Activated CD8-positive, alpha-beta memory T cell treated with anti-CD3 and anti-CD28 coated beads, Interleukin-2, amount 50 U/mL, for 24 hours (primary cell): ENCODE results near the gene SCGN.

Experiments
- DNase-seq: peaks from one replicate; pipeline ENCODE4 v3.0.0-alpha.2; 2020; ENCODE audit errors: extremely low read depth

The SCGN gene

DNA sequence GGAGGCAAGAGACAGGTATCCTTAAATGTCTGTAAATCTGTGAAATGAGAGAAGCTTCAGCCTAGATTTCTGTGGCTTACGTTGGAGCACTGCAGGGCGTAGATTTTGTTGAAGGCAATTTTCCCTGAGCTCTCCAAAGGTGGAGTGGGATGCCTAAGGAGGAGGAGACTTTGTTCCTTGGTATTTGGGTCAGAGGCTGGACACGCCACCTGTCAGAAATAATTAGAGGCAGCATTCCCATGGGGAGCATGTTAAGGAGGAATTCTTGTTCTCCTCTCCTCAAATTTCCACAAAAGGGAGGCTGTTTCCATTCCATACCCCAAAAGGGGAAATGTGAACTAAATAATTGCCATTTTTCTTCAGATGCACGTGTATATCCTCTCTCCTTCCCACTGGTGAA is 11.1 kb upstream of the SCGN start:
- no peak for DNase-seq

DNA sequence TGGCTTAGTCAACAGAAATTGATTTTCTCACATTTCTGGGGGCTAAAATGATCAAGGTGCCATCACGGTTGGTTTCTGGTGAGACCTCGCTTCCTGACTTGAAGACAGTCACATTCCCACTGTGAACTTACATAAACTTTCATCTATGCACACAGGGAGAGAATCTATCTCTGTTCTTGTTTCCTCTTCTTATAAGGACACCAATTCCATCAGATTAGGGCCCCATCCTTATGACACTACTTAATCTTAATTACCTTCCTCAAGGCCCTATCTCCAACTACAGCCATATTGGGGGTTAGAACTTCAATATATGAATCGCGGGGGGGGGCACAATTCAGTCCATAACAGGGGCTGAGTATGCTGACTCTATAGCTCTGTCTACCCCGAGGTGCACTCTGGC is 10.6 kb upstream of the SCGN start:
- no peak for DNase-seq

DNA sequence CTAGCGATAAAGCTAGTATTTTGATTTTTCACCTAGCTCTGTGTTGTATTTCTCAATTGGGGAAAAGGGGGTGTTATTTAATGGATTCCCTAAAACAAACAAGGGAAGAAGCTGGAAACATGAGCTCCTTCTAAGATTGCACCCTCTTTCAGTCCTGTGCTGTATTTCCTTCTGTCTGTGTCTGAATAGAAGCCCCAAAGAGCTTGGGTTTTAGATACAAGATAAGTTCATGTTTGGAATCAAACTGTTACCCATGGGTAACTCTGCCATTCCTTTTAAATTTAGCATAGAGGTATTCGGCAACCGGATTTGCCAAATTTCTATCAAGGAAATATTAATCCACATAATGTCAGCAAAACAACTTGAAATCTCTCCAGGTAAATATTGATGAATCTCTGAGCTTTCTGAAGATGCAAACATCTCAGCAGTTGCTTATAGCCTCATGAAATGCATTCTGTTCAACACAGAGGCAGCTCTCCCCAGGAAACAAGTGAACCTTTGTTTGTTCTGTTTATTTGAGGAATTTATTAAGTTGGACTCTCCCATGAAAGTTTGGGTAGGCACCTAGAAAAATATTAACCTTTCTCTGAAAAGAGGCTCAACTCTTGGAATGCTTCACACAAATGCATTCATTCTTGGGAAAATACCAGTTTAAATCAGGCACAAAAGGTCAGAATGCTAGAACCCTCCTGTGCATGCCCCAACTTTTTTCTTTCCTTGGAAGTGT is 9.9 kb upstream of the SCGN start:
- no peak for DNase-seq

DNA sequence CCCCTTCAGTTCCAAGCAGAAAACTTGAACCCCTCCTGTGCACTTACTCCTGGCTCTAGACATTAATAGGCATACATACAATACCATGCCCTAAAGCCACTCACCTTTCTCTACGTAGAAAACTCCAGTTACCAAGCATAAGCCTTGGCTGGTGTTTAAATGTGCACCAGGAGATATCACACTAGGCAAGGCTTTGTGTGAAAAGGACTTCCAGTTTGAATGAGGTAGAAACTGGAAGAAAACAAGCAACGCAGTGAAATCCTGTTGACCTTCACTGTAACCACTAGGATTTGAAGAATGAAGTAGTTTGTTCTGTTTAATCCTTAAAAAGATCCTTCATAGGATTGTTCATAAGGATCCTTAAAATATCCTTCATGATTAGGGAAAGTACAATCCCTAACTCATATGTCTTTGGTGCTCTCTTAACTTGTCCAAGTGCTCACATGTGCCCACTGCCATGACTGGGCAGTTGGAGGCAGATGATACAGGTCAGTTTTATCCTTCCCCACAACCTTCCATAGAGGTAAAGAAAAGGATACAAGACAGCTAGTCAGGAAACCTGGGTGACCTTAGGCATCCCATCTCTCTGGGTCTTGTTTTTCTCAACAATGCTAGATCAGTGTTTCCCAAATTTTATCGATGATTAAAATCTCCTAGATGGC is 9.2 kb upstream of the SCGN start:
- no peak for DNase-seq

DNA sequence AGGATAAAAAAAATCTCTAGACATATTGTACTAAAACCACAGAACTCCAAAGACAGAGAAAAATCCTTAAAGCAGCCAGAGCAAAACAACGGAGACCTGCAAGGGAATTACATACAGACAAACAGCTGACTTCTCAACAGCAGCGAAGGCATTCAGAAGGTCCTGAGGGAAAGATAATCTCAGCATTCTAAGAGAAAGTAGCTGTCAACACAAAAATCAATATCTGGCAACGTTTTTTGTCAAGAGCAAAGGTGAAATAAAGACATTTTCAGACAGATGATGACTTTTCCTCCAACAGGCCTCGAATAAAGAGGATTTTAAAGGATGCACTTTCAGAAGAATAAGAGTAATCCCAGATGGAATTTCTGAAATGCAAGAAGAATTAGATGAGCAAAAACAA is 6.1 kb upstream of the SCGN start:
- no peak for DNase-seq

DNA sequence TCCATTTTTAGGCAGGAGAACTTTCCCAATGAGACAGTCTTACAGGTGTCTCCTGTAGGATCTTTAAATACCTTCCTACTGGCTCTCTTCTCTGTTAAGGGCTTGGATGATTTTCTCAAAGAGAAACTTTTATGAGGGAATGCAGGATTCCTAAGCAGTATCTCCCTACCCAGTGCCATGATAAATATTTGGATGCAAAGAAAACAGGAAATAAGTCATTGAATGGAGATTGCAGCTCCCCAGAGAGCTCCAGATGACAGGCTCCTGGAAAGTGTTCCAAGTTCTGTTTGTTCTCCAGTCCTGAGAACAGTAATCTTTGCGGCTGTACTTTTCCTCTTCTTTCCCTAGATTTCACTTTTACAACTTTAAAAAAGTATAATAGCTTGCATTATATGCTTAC is 2.4 kb upstream of the SCGN start:
- no peak for DNase-seq

DNA sequence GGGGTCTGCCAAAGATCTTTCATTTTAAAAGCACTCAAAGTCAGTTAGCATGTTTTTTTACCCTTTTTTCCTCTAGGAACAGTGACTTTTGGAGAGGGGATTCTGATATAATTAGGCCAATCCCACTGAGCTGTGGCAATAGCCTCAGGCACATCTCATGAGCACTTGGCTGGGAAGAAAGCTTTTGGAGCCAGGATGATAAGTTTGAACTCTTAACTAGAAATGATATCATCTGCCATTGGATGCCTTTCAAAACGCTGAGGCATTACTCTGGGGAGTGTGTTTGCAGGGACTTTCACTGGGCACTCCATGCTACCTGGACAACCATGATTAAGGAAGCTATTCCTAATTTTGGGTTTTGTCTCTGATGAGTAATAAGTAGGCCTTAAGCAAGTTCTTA is 3.7 kb downstream of the SCGN start:
- no peak for DNase-seq

DNA sequence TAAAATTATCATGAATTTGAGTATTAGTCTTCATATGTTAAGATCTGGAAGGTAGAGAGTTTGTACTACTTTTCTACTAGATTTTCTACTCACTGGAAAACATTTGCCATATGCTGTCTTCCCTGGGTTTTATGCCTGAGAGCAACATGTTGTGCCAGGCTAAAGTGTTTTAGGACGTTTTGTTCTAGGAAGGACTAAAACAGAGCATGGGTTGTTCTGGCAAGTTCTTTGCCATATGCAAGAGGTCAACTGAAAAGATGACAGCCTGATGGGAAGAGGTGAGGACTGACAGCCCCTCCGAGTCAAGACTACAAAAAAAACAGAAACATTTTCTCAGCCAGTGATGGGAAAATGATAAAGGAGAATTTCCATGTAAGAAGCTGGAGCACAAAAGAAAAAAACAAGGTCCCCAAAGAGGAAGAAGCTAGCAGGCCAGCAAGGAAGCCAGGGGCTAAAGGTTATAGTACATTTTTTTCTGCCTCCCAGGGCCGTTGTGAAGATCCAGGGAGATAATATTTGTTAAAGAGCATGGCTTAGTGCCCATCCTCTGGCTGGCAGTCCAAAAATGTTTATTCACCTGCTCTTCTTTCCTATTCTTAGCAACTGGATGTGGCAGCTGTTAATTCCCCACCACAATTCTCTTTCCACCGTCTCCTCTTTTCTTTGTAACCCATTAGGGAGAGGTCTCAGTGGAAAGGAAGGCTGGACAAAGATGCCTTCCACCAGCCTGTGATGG is 7.8 kb downstream of the SCGN start:
- no peak for DNase-seq

DNA sequence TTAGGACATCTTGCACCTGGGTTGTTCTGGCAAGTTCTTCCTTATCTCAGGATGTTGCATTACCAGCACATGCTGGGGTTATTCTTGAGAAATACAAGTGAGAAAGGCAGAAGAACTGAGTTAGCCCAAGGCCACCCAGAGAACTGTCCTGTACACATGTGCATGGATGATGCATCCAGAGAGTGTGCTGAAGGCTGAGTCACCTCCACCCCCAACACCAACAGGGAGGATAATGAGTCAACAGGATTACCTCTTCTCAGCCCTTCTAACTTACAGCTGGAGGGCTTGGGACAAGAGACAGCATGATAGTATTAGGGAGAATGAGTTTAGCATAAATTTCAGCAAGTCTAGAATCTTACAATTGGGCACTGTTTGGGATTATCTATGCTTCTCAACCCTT is 8.5 kb downstream of the SCGN start:
- no peak for DNase-seq

DNA sequence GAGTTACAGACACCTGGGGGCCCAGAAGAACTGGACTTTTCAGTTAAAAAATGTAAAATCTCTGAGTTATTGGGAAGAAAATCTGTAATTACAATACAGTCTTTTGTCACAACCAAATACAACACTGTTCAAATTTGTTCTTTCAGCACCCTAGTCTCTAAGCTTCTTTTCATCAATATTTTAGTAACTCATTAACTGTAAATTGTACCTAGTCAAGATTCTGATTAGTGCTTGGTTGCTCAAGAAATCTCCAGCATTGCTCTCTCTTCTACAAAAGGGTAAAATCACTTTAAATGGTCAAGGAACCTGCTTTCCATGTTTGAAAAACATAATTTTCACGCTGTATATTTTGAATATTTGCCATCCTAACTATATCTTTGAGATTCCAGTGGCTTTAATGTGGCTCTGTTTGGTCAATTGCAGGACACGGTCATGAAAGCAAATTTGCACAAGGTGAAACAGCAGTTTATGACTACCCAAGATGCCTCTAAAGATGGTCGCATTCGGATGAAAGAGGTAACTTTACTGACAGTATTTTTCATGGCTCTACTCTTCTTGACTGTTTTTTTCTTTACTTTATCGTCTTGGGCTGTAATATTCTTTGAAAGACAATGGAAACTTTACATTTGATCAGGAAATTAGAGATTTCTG is 9.2 kb downstream of the SCGN start:
- no peak for DNase-seq

DNA sequence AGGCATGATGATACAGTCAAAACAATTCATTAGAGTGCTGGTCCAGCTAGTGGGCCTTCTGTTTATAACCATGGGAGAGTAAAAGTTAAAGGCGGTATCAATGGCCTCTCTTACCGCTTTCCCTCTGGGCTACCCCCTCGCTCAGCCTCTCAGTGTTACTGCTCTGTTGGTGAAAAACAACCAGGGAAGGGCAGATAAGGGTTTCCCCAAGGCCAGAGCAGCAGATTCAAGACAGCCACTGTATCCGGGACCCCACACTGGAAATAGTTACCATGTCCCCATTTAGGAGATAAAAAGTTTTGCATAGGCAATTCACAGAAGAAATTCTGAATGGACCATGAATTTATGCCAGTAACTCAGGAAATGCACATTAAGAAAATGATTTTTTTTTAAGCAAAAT is 13.4 kb downstream of the SCGN start:
- no peak for DNase-seq

DNA sequence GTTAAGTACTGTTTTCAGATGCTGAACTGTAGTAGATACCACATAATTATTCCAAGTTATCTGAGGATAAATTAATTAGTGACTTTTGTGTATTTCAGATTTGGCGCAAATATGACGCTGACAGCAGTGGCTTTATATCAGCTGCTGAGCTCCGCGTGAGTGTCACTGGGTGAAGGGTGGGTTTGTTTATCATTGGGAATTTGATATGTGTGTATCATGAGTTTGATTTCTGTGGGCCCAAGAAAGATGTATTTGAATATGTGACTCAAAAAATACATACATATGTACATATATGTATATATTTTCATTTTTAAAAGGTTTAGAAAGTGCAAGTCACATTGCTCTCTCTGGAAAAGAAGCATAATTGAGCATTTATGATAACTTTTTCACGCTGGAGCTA is 17.4 kb downstream of the SCGN start:
- no peak for DNase-seq

DNA sequence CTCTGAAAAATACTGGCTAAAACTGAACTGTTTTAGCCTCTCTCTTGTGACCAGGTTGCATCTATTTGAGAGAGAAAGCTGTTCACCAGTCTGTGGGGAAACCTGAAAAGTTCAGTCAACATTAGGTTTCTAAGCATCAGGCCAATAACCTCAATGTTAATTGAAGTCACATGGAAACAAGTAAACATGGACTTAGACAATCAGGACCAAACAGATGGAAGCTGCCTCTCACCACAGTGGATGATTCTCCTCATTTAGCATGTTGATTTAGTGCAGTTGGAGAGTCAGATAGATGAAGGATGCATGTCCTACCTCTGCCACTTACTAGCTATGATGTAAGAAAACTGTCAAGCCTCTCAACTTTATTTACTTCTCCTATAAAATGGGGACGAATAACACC is 18.2 kb downstream of the SCGN start:
- no peak for DNase-seq

DNA sequence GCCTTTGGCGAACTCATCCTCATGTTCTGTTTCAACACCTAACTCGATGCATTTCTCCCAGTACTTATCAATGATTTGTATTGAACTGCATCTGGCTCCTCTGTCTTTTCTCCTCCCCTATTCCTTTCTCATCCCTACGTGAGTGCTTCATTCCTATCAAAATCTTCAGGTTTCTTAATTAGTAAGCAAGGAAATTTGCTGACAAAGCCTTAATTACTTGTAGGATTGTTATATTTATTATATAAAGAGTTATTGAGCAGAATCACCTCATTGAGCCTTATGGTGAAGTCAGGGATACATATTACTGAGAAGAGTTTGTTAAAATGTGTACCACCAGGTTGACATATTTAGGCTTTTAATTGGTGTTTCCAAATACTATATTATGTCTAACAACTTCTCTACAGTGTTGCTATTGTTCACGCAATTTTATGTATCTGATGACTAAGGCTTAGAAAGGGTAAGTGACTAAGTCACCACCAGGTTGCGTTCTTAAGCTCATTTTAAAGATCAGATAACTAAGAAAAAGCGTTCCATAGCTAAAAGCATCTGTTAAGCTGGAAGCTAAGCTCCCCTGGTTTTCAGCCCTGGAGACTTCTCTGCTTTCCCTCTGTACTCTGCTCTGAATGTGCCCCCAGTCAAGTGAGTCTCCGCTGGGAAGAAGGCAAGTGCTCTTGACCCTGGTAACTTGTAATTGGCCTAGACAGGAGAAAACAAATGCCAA is 18.9 kb downstream of the SCGN start:
- DNase-seq: no peak

DNA sequence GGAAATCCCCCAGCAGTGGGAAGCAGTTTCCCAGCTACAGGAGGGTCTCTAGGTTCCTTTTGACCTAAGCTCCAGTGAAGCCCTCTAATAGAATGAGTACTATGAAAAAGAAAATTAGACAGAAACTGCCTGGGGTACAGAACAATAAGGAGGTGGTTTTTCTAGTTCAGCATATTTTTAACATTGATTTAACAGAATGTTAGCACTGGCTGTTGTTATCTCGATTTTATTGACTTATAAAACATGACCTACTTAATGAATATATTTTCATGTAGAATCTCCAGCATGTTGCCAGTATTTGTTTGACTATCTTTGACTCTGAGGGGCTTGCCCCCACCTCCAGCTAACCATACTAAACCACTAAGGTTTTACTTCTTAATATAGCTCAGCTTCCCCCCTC is 19.6 kb downstream of the SCGN start:
- DNase-seq: no peak

DNA sequence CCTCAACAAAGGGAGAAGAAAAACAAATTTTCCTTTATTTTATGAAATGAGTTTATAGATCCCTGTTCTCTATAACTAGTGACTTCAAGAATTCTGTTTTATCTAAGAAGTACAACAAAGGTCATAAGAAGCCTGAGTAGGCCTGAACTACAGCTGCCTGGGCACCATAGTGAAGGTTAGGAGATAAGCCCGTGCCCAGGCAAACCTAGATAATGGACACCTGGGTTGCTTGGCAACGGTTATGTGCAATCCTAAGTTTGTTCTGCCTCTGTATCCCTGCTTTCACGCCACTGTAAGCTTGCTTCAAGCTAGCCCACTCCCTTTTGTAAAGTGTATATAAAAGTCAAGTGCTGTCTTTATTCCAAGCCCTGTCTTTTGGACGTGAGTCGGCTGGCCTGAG is 23.2 kb downstream of the SCGN start:
- DNase-seq: no peak

DNA sequence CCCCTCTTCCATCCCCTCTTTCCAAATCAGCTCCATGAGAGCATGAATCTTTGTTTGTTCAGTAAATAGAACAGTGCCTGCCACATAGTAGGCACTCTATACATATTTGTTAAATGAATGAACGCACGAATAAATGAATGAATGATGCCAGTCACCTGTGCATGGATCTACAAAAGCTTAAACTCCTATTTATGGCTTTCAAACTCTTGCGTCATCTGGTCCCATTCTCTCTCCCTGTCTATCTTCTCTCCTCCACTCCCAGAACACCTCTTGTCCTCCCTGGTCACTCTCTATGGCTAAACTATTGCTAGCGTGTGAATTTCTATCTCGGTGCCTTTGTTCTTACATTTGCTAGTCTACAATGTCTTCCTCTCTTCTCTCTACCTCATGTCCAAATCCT is 24.8 kb downstream of the SCGN start:
- DNase-seq: no peak

DNA sequence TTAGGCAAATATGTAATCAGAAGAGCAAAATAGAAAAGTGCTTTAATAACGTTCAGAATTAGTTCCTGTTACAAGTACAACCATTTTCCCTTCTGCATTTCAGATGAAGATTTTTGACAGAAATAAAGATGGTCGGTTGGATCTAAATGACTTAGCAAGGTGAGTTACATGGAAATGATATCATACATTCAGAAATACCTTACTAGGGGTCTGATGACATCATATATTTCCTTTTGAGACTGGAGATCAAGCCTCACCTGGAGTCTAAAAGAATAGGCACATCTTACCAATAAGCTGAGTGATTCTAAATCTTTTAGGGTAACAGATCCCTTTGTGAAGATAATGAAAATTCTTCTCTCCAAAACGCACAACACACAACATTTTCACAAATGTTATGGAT is 29.8 kb downstream of the SCGN start:
- no peak for DNase-seq

DNA sequence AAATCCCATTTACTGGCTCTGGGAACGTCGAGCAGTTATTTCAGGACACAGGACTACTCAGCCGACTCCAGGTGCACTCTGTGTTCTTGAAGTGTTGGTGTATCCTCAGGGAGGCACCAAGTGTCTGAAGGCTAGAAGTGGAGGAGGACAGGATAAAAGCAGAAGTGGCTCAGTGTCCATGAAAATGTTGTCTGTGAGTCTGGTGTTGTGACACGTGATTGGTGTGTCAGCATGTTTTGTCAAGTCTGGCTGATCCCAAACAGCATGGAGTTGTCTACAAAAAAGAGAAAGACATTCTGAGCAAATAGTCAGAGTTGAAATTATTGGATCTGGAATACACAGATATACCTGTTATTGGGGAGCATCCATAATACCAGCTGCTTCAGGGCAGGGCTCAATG is 30.3 kb downstream of the SCGN start:
- DNase-seq: no peak

DNA sequence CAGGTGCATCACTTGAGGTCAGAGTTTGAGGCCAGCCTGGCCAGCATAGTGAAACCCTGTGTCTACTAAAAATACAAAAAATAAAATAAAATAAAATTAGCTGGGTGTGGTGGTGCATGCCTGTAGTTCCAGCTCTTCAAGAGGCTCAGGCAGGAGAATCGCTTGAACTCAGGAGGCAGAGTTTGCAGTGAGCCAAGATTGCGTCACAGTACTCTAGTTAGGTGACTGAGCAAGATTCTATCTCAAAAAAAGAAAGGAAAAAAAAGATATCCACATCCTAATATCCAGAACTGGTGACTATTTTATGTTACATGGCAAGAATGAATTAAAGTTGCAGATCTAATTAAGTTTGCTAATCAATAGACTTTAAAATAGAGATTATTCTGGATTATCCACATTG is 32.5 kb downstream of the SCGN start:
- DNase-seq: no peak

DNA sequence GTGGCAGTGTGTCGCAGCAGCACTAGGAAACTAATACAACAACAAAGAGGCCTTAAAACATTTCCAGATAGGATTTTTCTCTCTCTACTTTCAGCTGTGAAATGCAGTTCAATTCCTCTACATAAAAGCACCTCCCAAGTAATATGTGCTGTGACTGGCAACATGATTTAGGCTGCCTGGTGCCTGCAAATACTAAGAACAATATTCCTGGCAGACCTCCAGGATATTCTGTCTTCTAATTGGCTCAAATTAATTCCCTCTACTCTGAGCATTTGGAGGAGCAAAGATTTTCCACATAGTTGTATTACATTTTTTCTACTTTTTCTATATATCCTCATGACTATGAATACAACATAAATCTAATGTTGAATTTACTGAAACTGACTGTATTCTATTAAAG is 33.2 kb downstream of the SCGN start:
- DNase-seq: no peak

DNA sequence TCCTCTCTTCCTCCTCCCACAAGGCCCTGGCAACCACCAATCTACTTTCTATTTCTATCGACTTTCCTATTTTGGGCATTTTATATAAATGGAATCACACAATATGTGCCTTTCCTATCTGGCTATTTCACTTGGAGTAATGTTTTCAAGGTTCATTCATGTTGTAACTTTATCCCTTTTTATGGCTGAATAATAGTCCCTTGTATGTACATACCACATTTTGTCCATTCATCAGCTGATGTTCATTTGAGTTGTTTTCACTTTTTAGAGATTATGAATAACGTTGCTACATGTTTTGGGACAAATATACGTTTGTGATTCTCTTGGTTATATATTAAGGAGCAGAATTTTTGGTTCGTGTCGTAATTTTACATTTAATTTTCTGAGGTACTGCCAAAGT is 33.9 kb downstream of the SCGN start:
- DNase-seq: no peak
